PC-3 (cell line): ENCODE results near the gene HTN1.

ENCODE experiments used
- CTCF ChIP-seq: fragments of 300-600 bp; sonication (generic); conservative IDR thresholded peaks from 2 replicates; pipeline ENCODE4 v1.5.1; 2017; ENCODE audit warnings: antibody characterized with exemption, low read depth, mild to moderate bottlenecking, low read length
- EZH2 ChIP-seq: fragments of 300-600 bp; sonication (generic); IDR thresholded peaks from one replicate; pipeline ENCODE4 v1.6.1; 2017; ENCODE audit warnings: antibody characterized with exemption, mild to moderate bottlenecking, low read length; ENCODE audit not compliant: unreplicated experiment
- EZH2phosphoT487 ChIP-seq: fragments of 300-600 bp; sonication (generic); IDR thresholded peaks from 2 replicates; pipeline ENCODE4 v1.6.1; 2018; ENCODE audit warnings: mild to moderate bottlenecking, antibody characterized with exemption, low read length, borderline replicate concordance

GRCh38 chr4:70099206-70099605, 49.0 kb downstream of the HTN1 start:
- TF ChIP-seq EZH2 = no peak
- no peak for TF ChIP-seq CTCF
- TF ChIP-seq EZH2phosphoT487 = no peak
